GM18868 (cell line): ENCODE measurements around the gene BCL2.
"Not testable (repeated sequence)": the region's sequence is repeated elsewhere in the genome, so short reads cannot be mapped to it uniquely, and the experiment has no call there.

ENCODE experiments used
- ATAC-seq: cut with Tn5 transposase; IDR thresholded peaks from one replicate; pipeline ENCODE4 v1.9.1; 2021; ENCODE audit warnings: mild to moderate bottlenecking, moderate library complexity; ENCODE audit not compliant: unreplicated experiment

Gene BCL2

DNA sequence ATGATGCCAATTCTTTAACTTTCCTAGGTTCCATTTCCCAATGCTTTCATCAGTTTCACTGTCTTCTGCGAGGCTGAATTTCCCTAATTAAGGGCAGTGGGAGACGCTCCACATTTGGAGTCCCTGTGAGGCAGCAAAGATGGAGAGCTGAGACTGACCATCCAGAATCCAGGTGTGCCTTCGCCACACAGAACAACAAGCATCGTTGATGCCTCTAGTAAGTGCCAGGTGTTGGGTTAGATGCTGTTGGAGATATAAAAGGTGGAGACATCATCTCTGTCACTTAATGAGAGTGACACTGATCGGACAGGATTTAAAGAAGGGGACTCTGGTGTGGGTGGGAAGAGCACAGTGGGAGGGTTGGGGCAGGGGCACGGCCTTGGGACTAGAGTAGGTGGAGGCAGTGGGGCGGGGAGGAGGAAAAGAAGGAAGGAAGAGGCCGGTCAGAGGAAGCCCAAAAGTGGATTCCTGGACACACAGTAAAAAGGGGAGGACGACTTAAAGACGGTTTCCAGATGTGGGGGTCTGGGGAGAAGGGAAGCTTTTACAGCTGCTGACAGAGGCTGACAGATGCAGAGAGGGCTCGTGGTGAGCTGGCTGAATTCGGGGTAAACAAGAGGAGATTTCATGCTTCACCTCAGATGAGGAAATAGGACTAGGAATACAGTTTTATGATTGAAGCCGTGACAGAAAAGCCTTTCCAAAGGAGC lies 113.0 kb downstream of the BCL2 start:
- no peak for ATAC-seq

- no peak for ATAC-seq
These were observed 113.7 kb downstream of the BCL2 start for GRCh38 chr18:63205791-63206252.

- ATAC-seq = no peak
These were observed 116.1 kb downstream of the BCL2 start for GRCh38 chr18:63203497-63203896.

DNA sequence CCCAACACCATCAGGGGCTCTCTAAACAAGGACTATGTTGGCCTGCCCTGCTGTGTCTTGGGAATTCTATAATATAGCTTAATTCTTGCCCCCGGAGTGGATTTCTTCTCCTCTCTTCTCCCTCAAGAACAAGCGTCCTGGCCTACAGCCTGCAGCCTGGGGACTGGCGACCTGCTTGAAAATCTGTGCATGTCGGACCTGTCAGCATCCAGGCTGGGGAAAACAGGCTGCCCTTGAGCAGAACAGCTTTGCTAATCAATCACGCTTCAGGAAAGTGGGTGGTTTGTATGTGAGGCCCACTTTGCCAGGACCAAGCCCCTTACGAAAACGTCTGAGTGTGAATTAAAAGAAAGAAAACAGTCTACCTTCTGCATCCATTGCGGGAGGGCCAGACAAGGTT lies 116.7 kb downstream of the BCL2 start:
- no peak for ATAC-seq

GRCh38 chr18:63201456-63201855 lies 118.1 kb downstream of the BCL2 start:
- not testable (repeated sequence) for ATAC-seq

DNA sequence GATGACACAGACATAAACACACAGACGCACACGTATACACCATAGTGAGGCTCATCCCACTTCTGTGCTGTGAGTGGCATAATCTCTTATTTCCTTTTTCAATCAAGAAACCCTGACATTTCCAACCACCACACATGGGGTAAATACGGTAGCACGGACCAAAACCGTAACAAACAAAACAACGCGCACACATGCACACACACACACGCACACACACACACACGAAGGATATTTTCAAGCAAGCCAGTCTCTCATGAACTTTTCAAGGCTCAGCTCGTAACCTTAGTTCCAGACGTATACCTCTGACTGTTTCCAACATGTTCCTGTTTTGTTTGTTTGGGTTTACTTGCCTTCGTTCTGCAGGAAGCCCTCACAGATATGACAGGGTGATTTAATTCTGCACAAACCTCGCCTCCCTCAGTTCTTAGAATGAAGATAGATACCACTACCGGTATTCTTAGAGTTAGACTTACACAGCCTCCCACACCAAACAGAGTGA lies 119.8 kb downstream of the BCL2 start:
- peak; percentile 61 for ATAC-seq

- no peak for ATAC-seq
These were observed 120.5 kb downstream of the BCL2 start for GRCh38 chr18:63198868-63199742.

DNA sequence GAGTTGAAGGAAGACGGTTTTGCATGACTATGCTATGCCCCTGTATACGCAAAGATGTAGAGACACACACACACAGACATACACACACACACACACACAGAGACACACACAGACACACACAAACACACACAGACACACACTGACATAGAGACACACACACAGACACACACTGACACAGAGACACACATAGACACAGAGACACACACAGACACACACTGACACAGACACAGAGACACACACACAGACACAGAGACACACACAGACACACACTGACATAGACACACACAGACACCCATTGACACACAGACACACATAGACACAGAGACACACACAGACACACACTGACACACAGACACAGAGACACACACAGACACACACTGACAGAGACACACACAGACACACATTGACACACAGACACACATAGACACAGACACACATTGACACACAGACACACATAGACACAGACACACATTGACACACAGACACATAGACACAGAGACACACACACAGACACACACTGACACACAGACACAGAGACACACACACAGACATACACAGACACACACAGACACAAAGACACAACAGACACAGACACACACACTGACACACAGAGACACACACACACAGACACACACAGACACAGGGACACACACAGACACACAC lies 121.3 kb downstream of the BCL2 start:
- no peak for ATAC-seq

DNA sequence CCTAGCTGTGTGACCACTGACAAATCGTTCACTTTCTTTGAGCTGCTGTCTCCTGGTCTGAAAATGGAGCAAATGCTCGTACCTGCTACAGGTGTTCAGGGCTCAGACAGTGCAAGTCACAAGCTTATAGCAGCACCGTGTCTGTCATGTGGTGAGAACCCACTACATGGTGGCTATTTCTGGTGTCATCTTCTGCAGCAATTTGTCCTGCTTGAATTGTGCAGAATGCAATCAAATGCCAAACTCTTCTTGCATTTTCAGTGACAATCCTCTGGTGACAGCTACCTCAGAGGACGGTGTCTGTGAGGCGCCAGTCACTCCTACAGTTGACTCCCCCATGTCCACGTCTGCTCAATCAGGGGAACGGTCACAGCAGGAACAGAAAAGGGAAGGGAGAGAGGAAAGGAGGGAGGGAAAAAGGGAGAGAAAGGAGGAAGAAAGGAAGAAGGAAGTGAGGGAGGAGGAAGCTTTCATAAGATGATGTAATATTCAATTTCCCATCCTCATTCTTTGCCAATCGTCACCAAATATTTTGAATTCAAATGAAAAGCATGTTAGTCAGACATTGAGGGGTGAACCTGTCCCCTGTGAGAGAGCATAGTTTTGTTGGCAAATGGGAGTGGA lies 122.2 kb downstream of the BCL2 start:
- no peak for ATAC-seq

DNA sequence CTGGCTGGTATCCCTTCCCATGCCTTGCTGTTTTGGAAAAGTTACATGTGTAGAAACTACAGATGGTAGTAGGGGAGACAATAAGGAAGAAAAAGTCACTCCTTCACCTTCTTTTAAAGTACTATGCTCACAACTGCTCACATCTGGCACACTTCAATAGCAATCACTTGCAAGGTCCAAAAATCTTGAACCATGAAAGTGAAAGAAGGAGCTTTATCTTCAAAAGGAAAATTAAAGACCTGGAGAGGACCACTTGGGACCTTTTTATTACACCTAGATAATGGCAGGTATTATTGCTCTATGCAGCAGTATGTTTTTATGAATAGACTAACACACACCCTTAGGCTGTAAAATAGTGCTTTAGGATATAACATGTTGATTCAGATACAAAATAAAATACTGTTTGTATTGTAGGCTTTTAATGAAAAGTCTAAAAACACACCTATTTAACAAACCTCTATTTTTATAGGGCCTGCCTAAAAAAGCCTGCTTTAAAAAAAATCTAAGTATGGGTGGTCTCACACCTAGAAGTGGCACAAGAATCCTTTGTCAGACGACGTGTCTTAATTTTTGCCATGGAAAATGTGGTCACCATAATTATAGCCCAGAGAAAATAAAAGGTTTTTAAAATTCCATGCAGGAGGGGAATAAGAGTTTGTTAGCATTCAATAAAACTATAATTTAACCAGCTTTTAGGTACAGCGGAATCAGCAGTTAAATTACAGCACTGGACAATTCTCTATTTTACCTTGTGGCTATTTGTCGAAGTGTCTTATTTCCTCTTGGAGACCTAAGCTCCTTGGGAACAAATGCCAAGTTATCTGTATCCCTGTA lies 124.0 kb downstream of the BCL2 start:
- ATAC-seq = no peak

DNA sequence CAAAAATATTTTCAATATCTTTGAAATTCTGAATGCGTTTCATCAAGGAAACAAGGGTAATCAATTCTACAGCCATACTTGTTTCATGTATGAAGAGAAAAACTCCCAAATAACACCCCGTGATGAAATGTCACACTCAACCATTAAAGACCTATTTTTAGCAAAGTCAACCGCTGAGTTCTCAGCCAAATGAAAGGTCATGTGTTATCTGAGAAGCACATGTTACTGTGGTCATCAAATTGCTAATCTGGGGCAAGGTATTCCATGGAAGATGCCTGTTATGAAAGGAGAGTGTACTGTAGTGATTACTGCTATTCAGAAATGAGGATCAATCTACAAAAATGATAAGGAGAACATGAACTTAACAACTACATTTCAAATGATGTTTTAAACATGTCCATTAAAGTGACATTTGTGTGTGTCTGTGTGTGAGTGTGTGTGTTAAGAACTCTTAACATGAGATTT lies 126.7 kb downstream of the BCL2 start:
- peak; percentile 66 for ATAC-seq

DNA sequence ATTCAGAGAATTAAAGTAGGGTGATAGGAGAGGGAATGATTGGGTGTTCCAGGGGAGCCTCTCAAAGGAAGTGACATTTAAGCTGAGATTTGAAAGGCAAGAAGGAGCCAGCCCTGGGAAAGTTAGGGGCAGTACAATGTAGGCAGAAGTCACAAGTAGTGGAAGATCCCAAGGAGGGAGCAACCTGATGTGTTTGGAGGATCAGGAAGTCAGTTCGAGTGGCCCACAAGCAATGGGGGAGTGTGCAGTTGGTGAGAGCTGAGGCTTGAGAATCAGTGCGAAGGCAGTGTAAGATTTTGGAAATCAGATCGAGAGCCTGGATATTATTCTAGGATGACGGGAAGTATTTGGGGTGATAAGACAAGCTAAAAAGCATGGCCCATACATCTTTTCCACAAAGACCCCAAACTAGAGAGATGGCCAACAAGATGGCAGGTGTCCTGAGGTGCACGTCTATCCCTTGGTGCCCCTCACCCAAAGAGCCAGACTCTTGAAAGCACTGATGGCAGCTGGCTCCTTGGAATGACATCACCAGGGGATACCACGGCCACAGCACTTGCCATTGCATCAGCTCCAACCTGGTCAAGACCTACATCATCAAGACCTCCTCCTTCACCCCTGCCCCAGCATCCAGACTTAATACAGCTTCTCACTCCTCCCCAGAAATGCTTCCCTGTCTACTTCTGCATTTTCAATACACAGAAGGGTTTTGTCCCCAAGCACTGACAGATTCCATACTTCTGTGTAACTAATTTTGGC lies 127.3 kb downstream of the BCL2 start:
- ATAC-seq = peak; percentile 41

GRCh38 chr18:63191413-63191812 lies 128.2 kb downstream of the BCL2 start:
- ATAC-seq = no peak

- not testable (repeated sequence) for ATAC-seq
These were observed 128.7 kb downstream of the BCL2 start for GRCh38 chr18:63190838-63191237.

DNA sequence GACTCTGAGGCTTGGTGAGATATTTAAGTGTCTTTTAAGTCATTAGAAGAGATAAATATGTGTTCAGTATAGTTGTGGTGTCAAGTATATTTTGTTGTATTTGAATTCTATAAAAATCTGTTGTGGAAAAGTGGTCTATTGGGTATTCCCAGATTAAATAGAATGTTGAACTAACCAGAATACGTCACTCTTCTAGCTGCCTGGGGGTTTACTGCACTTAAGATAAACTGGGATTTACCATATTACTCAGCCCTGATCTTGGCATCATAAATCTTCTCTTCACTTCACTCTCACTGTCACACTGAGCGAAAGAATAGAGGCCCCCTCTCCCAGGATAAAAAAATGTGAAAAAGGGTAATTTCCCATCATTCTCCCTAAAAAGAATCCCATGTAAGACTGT lies 129.8 kb downstream of the BCL2 start:
- no peak for ATAC-seq

DNA sequence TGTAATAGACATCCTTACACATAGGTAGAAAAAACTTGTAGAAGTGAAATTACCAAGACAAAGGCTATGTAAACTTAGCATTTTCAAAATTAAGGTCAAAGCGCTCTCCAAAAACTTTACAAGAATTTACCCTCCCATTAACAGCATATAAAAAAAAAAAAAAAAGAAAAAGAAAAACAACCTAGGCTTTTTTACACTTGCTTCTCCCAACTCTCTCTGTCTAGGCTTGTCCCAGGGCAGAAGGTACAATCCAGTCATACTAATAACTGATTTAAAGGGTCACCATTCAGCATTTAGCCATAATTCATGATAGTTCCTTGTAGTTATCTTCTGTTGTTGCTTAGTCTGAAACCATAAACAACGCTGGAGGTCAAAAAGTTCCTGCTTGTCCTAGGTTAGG lies 130.5 kb downstream of the BCL2 start:
- ATAC-seq = no peak

DNA sequence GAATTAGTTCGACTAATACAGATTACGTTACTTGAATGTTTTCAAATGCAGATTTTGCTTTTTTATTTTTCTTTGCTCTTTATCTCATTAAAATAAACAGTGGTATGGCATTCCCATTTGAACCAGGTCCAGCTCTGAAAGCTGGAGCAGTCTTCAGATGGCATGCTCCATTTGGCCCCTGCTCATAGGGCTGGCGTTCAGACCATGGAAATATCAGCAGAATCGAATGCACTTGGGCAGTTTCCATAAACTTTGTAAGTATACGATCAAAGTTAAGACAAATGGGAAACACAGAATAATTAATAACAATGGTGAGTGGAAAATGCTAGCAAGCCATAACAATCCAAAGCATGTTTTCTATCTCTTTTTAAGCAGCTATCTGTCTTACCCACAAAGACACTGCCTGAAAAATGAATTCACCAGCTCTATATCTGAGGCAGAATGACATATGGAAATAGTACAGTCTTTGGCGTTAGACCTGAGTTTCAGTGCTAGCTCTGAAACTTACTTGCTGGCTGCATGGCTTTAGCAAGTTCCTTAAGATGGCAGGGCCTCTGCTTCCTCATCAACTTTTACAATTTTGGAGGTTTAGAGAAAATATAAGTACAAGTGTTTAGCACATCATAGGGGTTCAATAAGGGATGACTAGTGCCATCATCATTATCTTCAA lies 131.6 kb downstream of the BCL2 start:
- ATAC-seq = peak; percentile 32

- no peak for ATAC-seq
These were observed 132.4 kb downstream of the BCL2 start for GRCh38 chr18:63187223-63187574.
